ENCODE results near the gene OR1S2. TPM values are rescaled to one million over a fixed set of nuclear protein-coding genes. Genes with fewer than 3 reads are reported as not detected.

The OR1S2 gene
- polyA plus RNA-seq, 1 experiment = not detected

GRCh38 chr11:58164990-58165389 is 39.0 kb downstream of the OR1S2 start:
- ChIA-PET CTCF (no interaction called here), POLR2A (no interaction called here)
- Histone ChIP-seq H3K9me3 (ENCODE audit: control insufficient read depth, insufficient read depth, low read length) (no peaks in the 10 kb centered on the region), H3K27ac (ENCODE audit: low read depth, low read length) (no peak overlapping the region), H3K4me3 (ENCODE audit: low read depth, low read length) (no peak overlapping the region), H3K27me3 (ENCODE audit: control insufficient read depth, insufficient read depth, low read length) (no peaks in the 10 kb centered on the region)
- no peak for TF ChIP-seq CTCF (IDR thresholded peaks at IDR 0.05; ENCODE audit: low read depth, low read length)
- no peak for DNase-seq (ENCODE audit: low read depth, low spot score)

- CTCF ChIA-PET = no interaction called here
- Histone ChIP-seq H3K9me3 (ENCODE audit: control insufficient read depth, insufficient read depth, low read length) (no peaks in the 10 kb centered on the region), H3K27me3 (ENCODE audit: control insufficient read depth, insufficient read depth, low read length) (no peaks in the 10 kb centered on the region), H3K4me3 (ENCODE audit: low read depth, low read length) (no peak overlapping the region), H3K27ac (ENCODE audit: low read depth, low read length) (no peak overlapping the region)
- DNase-seq (ENCODE audit: low read depth, low spot score) = no peak
- POLR2A ChIA-PET = no interaction called here
- no peak for TF ChIP-seq CTCF (IDR thresholded peaks at IDR 0.05; ENCODE audit: low read depth, low read length)
Measured at GRCh38 chr11:58164389-58164788, 39.6 kb downstream of the OR1S2 start.

Other genes with a start within 250 kb of the OR1S2 start
- not detected in 2 replicates for gene OR9Q1, start 180.3 kb downstream of the OR1S2 start, polyA plus RNA-seq (2011; rRNA removed)
- not detected in 2 replicates for gene OR6Q1, start 173.2 kb downstream of the OR1S2 start, polyA plus RNA-seq (2011; rRNA removed)
- not detected in 2 replicates for gene OR9I1, start 78.6 kb downstream of the OR1S2 start, polyA plus RNA-seq (2011; rRNA removed)
- gene OR9Q2, start 15.1 kb downstream of the OR1S2 start, polyA plus RNA-seq (2011; rRNA removed) = not detected in 2 replicates
- gene OR1S1, start 8.6 kb upstream of the OR1S2 start, polyA plus RNA-seq (2011; rRNA removed) = not detected in 2 replicates
- 0.12 and 0.17 TPM in 2 replicates for gene OR10Q1, start 24.8 kb upstream of the OR1S2 start, polyA plus RNA-seq (2011; rRNA removed)
- not detected in 2 replicates for gene OR10W1, start 64.1 kb upstream of the OR1S2 start, polyA plus RNA-seq (2011; rRNA removed)
- gene OR5B17, start 154.9 kb upstream of the OR1S2 start, polyA plus RNA-seq (2011; rRNA removed) = not detected in 2 replicates
- not detected in 2 replicates for gene OR5B3, start 202.7 kb upstream of the OR1S2 start, polyA plus RNA-seq (2011; rRNA removed)
- gene OR5B2, start 224.0 kb upstream of the OR1S2 start, polyA plus RNA-seq (2011; rRNA removed) = 0.05 TPM in 1 of 2 replicates, not detected in the other
- not detected in 2 replicates for gene OR5B12, start 238.1 kb upstream of the OR1S2 start, polyA plus RNA-seq (2011; rRNA removed)